ENCODE results near the gene MED13L.

MED13L gene

GRCh38 chr12:116160883-116161458, 116.5 kb downstream of the MED13L start:
- TF ChIP-seq, protein P1, sequence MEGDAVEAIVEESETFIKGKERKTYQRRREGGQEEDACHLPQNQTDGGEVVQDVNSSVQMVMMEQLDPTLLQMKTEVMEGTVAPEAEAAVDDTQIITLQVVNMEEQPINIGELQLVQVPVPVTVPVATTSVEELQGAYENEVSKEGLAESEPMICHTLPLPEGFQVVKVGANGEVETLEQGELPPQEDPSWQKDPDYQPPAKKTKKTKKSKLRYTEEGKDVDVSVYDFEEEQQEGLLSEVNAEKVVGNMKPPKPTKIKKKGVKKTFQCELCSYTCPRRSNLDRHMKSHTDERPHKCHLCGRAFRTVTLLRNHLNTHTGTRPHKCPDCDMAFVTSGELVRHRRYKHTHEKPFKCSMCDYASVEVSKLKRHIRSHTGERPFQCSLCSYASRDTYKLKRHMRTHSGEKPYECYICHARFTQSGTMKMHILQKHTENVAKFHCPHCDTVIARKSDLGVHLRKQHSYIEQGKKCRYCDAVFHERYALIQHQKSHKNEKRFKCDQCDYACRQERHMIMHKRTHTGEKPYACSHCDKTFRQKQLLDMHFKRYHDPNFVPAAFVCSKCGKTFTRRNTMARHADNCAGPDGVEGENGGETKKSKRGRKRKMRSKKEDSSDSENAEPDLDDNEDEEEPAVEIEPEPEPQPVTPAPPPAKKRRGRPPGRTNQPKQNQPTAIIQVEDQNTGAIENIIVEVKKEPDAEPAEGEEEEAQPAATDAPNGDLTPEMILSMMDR (IDR thresholded peaks at IDR 0.05; ENCODE audit: low read depth, low read length) = no peak
- DNase-seq (ENCODE audit: extremely low read depth, low read depth) = no peak

DNA sequence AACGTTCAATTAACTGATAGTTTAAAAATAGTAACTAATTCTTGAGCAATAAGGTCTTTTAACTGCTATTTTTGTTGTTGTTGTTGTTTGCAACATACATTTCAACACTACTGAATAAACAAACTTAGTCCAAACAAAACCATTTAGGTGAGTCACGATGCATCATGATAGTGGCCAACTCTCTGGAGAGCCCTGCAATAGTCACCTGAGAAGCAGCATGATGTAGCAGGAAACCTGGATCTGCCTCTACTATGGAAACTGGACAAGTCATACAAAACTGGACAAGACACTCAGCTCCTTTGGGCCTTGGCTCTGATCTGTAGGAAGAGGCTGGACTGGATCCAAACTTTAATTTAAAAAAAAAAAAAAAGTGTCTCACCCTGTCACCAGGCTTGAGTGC, 117.3 kb downstream of the MED13L start:
- no peak for DNase-seq (ENCODE audit: extremely low read depth, low read depth)
- TF ChIP-seq, protein P1 (IDR thresholded peaks at IDR 0.05; ENCODE audit: low read depth, low read length) = no peak

DNA sequence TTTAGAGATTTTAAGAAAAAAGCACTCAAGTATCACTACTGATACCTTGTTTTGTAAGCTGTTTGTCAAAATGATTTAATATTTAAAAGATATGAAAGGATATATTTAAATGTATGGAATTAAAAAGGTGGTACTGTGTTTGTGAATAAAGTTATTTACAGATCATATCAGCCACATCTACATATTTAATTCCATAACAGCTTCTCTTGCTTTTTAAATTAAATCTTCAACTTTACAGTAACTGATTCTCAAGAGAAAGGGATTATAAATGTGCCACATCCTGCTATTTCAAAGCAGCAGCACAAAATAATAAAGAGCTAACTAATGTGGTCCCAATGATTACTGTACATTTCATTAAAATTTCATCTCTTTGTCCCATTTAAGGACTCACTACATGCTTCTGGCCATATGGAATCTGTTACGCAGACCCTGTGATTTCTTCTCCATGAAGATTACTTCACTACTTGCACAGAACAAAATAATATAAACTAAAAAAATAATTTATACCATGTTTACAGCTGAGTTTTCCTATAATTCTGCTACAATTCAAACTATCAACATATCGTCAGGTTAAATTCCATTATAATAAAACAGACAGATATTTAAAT, 117.8 kb downstream of the MED13L start:
- TF ChIP-seq, protein P1 (IDR thresholded peaks at IDR 0.05; ENCODE audit: low read depth, low read length) = no peak
- DNase-seq (ENCODE audit: extremely low read depth, low read depth) = no peak

- no peak for DNase-seq (ENCODE audit: extremely low read depth, low read depth)
- TF ChIP-seq, protein P1 (IDR thresholded peaks at IDR 0.05; ENCODE audit: low read depth, low read length) = no peak
Observed at GRCh38 chr12:116159175-116159574, 118.3 kb downstream of the MED13L start.

DNA sequence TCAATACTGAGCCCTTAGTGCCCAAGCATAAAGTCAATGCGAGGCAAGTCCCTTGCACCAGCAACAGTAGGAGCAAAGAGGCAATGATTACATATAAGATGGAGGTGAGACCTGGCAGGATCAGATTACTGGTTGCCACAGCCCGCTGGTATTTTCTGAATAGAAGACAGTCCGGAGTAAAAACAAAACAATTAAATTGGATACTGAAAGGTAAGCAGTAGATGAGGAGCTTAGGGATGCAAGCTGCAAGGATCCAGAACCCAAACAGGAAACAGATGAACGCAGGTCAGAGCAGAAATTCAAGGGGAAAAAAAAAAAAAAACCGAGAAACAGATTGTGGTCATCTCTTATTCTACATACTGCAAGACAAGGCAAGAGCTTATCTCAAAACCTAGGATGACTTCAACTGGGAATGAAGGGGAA, 119.6 kb downstream of the MED13L start:
- TF ChIP-seq, protein P1 (IDR thresholded peaks at IDR 0.05; ENCODE audit: low read depth, low read length) = no peak
- DNase-seq (ENCODE audit: extremely low read depth, low read depth) = no peak

DNA sequence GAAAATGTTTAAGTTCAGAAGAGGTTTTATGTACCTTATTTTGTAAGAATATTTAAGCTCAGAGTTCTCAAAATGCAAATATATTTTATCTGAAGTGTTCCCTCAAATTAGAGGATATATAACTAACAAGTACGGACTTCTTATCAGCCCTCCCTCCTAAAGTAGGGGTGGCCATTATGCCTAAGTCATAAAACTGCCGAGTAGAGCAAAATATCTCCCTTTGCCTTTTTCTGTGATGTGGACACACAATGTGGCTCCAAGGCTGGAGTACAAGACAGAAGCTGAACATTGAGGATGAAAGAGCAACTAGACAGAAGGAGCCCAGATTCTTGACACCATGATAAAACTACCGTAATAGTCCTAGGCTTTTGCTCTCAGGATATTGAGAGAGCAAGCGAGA, 120.9 kb downstream of the MED13L start:
- DNase-seq (ENCODE audit: extremely low read depth, low read depth) = no peak
- TF ChIP-seq, protein P1 (IDR thresholded peaks at IDR 0.05; ENCODE audit: low read depth, low read length) = no peak

GRCh38 chr12:116155383-116155782, 122.1 kb downstream of the MED13L start:
- no peak for DNase-seq (ENCODE audit: extremely low read depth, low read depth)
- TF ChIP-seq, protein P1 (IDR thresholded peaks at IDR 0.05; ENCODE audit: low read depth, low read length) = no peak
